ENCODE results near the gene MTF2.
"Not testable (repeated sequence)": the region's sequence is repeated elsewhere in the genome, so short reads cannot be mapped to it uniquely, and the experiment has no call there.

MTF2 gene

GRCh38 chr1:93167006-93167405 lies 87.9 kb downstream of the MTF2 start:
- H3K9me3 Mint-ChIP-seq, result peaks cover 15% of the 10 kb centered on the region
- intact Hi-C loops (cut with micrococcal nuclease), result no loop called here
- H3K27me3 Mint-ChIP-seq, result no peaks in the 10 kb centered on the region
- peaks cover 74% of the 10 kb centered on the region for H3K36me3 Mint-ChIP-seq (ENCODE audit: low read depth)
- H3K4me3 Mint-ChIP-seq, result no peak overlapping the region
- peaks cover 63% of the 10 kb centered on the region for H3K4me1 Mint-ChIP-seq (ENCODE audit: low read depth)
- no peak overlapping the region for H3K27ac Mint-ChIP-seq

DNA sequence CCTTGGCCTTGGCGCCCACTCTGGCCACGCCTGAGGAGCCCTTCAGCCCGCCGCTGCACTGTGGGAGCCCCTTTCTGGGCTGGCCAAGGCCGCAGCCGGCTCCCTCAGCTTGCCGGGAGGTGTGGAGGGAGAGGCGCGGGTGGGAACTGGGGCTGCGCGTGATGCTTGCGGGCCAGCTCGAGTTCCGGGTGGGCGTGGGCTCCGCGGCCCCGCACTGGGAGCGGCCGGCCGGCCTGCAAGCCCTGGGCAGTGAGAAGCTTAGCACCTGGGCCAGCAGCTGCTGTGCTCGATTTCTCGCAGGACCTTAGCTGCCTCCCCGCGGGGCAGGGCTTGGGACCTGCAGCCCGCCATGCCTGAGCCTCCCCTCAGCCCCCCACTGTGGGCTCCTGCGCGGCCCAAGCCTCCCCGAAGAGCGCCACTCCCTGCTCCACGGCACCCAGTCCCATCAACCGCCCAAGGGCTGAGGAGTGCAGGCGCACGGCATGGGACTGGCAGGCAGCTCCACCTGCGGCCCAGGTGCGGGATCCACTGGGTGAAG lies 91.1 kb downstream of the MTF2 start:
- H3K4me3 Mint-ChIP-seq; H3K27me3 Mint-ChIP-seq; H3K27ac Mint-ChIP-seq; intact Hi-C loops (cut with micrococcal nuclease): not testable (repeated sequence)
- H3K4me1 Mint-ChIP-seq (ENCODE audit: low read depth), result peaks cover 69% of the 10 kb centered on the region
- H3K36me3 Mint-ChIP-seq (ENCODE audit: low read depth), result peaks cover 68% of the 10 kb centered on the region
- H3K9me3 Mint-ChIP-seq, result peaks cover 15% of the 10 kb centered on the region

DNA sequence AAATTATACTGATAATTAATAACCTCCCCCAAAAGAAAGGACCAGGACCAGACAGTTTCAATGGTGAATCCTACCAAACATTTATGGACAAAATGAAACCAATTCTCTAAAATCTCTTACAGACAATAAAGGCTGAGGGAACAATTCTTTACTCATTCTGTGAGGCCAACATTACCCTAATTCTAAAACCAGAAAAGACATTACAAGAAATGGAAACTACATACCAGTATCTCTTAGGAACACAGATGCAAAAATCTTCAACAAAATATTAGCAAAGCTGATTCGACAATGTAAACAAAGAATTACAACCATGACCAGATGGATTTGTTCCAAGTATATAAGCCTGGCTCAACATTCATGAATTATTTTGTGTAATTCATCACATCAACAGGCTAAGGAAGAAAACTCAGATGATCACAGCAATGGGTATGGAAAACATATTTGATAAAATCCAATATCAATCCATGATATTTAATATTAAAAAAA lies 92.5 kb downstream of the MTF2 start:
- intact Hi-C loops (cut with micrococcal nuclease), result no loop called here
- H3K9me3 Mint-ChIP-seq, result peaks cover 15% of the 10 kb centered on the region
- H3K27ac Mint-ChIP-seq, result peak overlapping the region; percentile 69
- H3K36me3 Mint-ChIP-seq (ENCODE audit: low read depth), result peaks cover 68% of the 10 kb centered on the region
- no peaks in the 10 kb centered on the region for H3K27me3 Mint-ChIP-seq
- peak overlapping the region; percentile 63 for H3K4me3 Mint-ChIP-seq
- peaks cover 70% of the 10 kb centered on the region for H3K4me1 Mint-ChIP-seq (ENCODE audit: low read depth)

GRCh38 chr1:93172778-93173177 lies 93.7 kb downstream of the MTF2 start:
- peaks cover 9% of the 10 kb centered on the region for H3K9me3 Mint-ChIP-seq
- peaks cover 59% of the 10 kb centered on the region for H3K4me1 Mint-ChIP-seq (ENCODE audit: low read depth)
- no peaks in the 10 kb centered on the region for H3K27me3 Mint-ChIP-seq
- H3K27ac Mint-ChIP-seq, result no peak overlapping the region
- H3K36me3 Mint-ChIP-seq (ENCODE audit: low read depth), result peaks cover 59% of the 10 kb centered on the region
- intact Hi-C loops (cut with micrococcal nuclease), result no loop called here
- no peak overlapping the region for H3K4me3 Mint-ChIP-seq

DNA sequence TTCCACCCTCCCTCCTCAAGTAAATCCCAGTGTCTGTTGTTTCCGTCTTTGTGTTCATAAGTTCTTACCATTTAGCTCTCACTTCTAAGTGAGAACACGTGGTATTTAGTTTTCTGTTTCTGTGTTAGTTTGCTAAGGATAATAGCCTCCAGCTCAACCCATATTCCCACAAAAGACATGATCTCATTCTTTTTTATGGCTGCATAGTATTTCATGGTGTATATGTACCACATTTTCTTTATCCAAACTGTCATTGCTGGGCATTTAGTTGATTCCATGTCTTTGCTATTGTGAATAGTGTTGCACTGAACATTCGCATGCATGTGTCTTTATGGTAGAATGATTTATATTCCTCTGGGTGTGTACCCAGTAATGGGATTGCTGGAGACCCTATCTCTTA lies 95.6 kb downstream of the MTF2 start:
- H3K4me3 Mint-ChIP-seq; H3K27me3 Mint-ChIP-seq; intact Hi-C loops (cut with micrococcal nuclease); H3K9me3 Mint-ChIP-seq; H3K27ac Mint-ChIP-seq: not testable (repeated sequence)
- H3K36me3 Mint-ChIP-seq (ENCODE audit: low read depth), result peaks cover 52% of the 10 kb centered on the region
- H3K4me1 Mint-ChIP-seq (ENCODE audit: low read depth), result peaks cover 59% of the 10 kb centered on the region

- H3K27me3 Mint-ChIP-seq, result no peaks in the 10 kb centered on the region
- H3K27ac Mint-ChIP-seq, result peak overlapping the region; percentile 100
- intact Hi-C loops (cut with micrococcal nuclease), result no loop called here
- H3K4me1 Mint-ChIP-seq (ENCODE audit: low read depth), result peaks cover 53% of the 10 kb centered on the region
- H3K4me3 Mint-ChIP-seq, result peak overlapping the region; percentile 95
- H3K36me3 Mint-ChIP-seq (ENCODE audit: low read depth), result peaks cover 44% of the 10 kb centered on the region
- H3K9me3 Mint-ChIP-seq, result no peaks in the 10 kb centered on the region
Measured at GRCh38 chr1:93177991-93178390, 98.9 kb downstream of the MTF2 start.

DNA sequence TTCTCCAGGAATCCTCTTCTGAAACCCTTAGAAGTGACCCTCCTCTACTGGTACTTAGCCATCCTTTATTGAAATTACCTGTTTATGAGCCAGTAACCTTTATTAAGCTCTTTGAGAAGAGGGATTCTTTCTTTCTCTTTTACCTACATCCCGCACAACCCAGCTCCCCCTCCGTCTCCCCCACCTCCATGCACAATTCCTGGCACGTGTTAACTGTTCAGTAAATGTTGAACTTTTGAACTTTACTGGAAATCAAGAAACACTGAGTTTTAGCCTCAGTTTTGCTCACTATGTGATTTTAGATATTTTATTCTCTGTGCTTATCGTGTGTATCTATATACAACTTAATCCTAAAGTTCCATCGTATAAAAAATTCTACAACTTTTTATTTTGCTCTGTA lies 99.3 kb downstream of the MTF2 start:
- H3K4me1 Mint-ChIP-seq (ENCODE audit: low read depth), result peaks cover 49% of the 10 kb centered on the region
- peak overlapping the region; percentile 95 for H3K4me3 Mint-ChIP-seq
- intact Hi-C loops (cut with micrococcal nuclease), result no loop called here
- peaks cover 44% of the 10 kb centered on the region for H3K36me3 Mint-ChIP-seq (ENCODE audit: low read depth)
- H3K9me3 Mint-ChIP-seq, result no peaks in the 10 kb centered on the region
- H3K27ac Mint-ChIP-seq, result peak overlapping the region; percentile 100
- H3K27me3 Mint-ChIP-seq, result no peaks in the 10 kb centered on the region

- no peaks in the 10 kb centered on the region for H3K9me3 Mint-ChIP-seq
- intact Hi-C loops (cut with micrococcal nuclease), result loop anchor here (1.0 to 5.0 kb wide), 2 partner anchors 101 to 167 kb away; partner anchors contain the start of genes DR1 and MTF2
- H3K36me3 Mint-ChIP-seq (ENCODE audit: low read depth), result peaks cover 37% of the 10 kb centered on the region
- H3K4me3 Mint-ChIP-seq, result peak within 1 kb of the TSS; percentile 95
- H3K4me1 Mint-ChIP-seq (ENCODE audit: low read depth), result peaks cover 47% of the 10 kb centered on the region
- H3K27ac Mint-ChIP-seq, result peak within 1 kb of the TSS; percentile 100
- H3K27me3 Mint-ChIP-seq, result no peaks in the 10 kb centered on the region
Measured at GRCh38 chr1:93179886-93180722, 101.0 kb downstream of the MTF2 start, which contains the start of gene TMED5. TMED5 (minus strand) TSS chr1:93180413; CDS start chr1:93180242, 171 bp downstream.

DNA sequence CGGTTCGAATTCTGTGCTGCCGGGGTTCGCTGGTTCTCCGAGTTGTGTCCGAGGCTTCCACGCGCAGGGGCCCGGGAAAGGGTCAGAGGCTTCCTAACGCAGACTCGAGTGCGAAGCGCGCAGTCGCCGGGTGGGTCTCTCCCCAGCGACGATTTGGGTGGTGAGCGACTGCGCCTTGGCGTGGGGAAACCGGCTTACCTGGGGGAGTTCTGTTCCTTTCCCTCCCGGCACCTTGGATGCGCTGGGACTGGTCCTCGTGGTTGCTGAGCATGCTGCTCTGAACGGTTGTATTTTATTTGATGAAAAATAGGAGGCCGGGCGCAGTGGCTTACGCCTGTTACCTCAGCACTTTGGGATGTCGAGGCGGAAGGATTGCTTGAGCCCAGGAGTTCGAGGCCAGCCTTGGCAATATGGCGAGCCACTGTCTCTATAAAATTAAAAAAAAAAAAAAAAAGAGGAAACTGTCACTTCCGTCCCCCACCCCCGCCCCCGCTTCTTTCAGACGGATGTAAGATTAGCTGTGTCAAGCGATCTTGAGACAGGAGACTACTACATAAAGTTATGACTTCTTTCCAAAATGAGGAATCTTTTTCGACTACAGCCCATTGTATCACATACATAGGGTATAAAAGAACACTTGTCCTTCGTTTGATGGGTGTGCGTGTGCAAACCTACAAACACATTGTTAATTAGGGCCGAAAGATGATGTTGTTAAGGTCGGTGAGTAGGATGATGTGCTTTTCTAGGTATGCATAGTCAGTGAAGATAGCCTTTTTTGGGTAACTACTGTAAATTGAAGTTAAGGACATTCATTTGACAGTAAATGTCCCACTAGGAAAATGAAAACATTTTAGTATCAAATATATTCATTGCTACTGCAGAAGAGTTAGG lies 101.9 kb downstream of the MTF2 start, which contains the start of gene CCDC18:
Gene CCDC18 (plus strand): TSS at position 2 of the 891 bp plus-strand sequence. CDS start 2,638 bp downstream, outside the sequence.
- intact Hi-C loops (cut with micrococcal nuclease), result loop anchor here (1.0 to 5.0 kb wide), 2 partner anchors 102 to 166 kb away; partner anchors contain the start of genes DR1 and MTF2
- Mint-ChIP-seq H3K27ac (peak within 1 kb of the TSS; percentile 100), H3K27me3 (no peaks in the 10 kb centered on the region), H3K4me3 (peak within 1 kb of the TSS; percentile 95), H3K9me3 (no peaks in the 10 kb centered on the region), H3K4me1 (ENCODE audit: low read depth) (peaks cover 50% of the 10 kb centered on the region), H3K36me3 (ENCODE audit: low read depth) (peaks cover 35% of the 10 kb centered on the region)

GRCh38 chr1:93186667-93187066 lies 107.6 kb downstream of the MTF2 start:
- Mint-ChIP-seq H3K4me1 (ENCODE audit: low read depth) (peaks cover 39% of the 10 kb centered on the region), H3K4me3 (no peak overlapping the region), H3K9me3 (no peaks in the 10 kb centered on the region), H3K27me3 (no peaks in the 10 kb centered on the region), H3K27ac (no peak overlapping the region), H3K36me3 (ENCODE audit: low read depth) (peaks cover 17% of the 10 kb centered on the region)
- intact Hi-C loops (cut with micrococcal nuclease), result no loop called here
